AG04450 (cell line): ENCODE measurements around the gene ABCD1. TPM values are rescaled to one million over a fixed set of nuclear protein-coding genes. Genes with fewer than 3 reads are reported as not detected.

Experiments
- CTCF ChIA-PET: fragments of 300-600, 350-600 bp; formaldehyde crosslinking; extraction: SDS; loops from one replicate; lab custom pipeline; 2022; ENCODE audit warnings: antibody characterized with exemption, inconsistent platforms; lab: Charles Lee
- POLR2A ChIA-PET: fragments of 350-600 bp; formaldehyde crosslinking; extraction: SDS; loops from one replicate; lab custom pipeline; 2021; ENCODE audit warnings: antibody characterized with exemption, inconsistent platforms; lab: Yijun Ruan, JAX
- DNase-seq: peaks from one replicate; pipeline ENCODE4 v3.0.0-alpha.2; 2011; ENCODE audit warnings: low read depth, low spot score
- H3K27ac ChIP-seq: one replicate; pipeline ENCODE4 v1.5.1; 2012; ENCODE audit warnings: low read depth, low read length, control low read depth
- H3K27me3 ChIP-seq: one replicate; pipeline ENCODE4 v1.6.0; 2012; ENCODE audit warnings: low read length; ENCODE audit not compliant: control insufficient read depth, insufficient read depth
- H3K4me3 ChIP-seq: 2 replicates; pipeline ENCODE4 v1.5.1; 2011; ENCODE audit warnings: mild to moderate bottlenecking, low read depth, low read length, control low read depth
- H3K9me3 ChIP-seq: 2 replicates; pipeline ENCODE4 v1.5.1; 2012; ENCODE audit warnings: low read length; ENCODE audit not compliant: control insufficient read depth, insufficient read depth
- CTCF ChIP-seq: IDR thresholded peaks from 2 replicates; pipeline ENCODE4 v1.5.1; 2011; ENCODE audit warnings: low read depth, low read length, control low read depth, inconsistent platforms
- polyA plus RNA-seq: library from polyadenylated mRNA; depleted of rRNA; stranded (reverse); fragments of >200 nt; gene quantifications from 2 replicates; pipeline ENCODE4 v1.2.3, GENCODE V29; 2011

Gene ABCD1
- polyA plus RNA-seq, 1 experiment, result 4.2 TPM

GRCh38 chrX:153764786-153765137 is 40.1 kb downstream of the ABCD1 start:
- Histone ChIP-seq H3K27me3 (no peaks in the 10 kb centered on the region), H3K27ac (no peak overlapping the region), H3K4me3 (peak overlapping the region; percentile 59), H3K9me3 (no peaks in the 10 kb centered on the region)
- CTCF ChIA-PET, result interaction anchor here (0.6 to 2.5 kb wide), 5 partner anchors 9 to 186 kb away, joined by 3 to 33 read pairs (median 6); no protein-coding TSS in a partner anchor
- POLR2A ChIA-PET, result no interaction called here
- no peak for DNase-seq
- no peak for TF ChIP-seq CTCF

GRCh38 chrX:153765138-153766079 is 40.8 kb downstream of the ABCD1 start:
- peak overlapping the region; percentile 48 for H3K4me3 ChIP-seq
- TF ChIP-seq CTCF, result no peak
- no peaks in the 10 kb centered on the region for H3K27me3 ChIP-seq
- H3K27ac ChIP-seq, result peak overlapping the region; percentile 78
- H3K9me3 ChIP-seq, result no peaks in the 10 kb centered on the region
- DNase-seq, result no peak
- ChIA-PET CTCF (interaction anchor here (0.6 to 2.2 kb wide), 4 partner anchors 145 to 183 kb away, joined by 3 to 7 read pairs (median 4); no protein-coding TSS in a partner anchor), POLR2A (interaction anchor here (0.7 to 1.4 kb wide), 5 partner anchors 16 to 202 kb away, joined by 3 to 5 read pairs (median 4); partner anchors contain the start of genes IDH3G, SRPK3 and SSR4)

GRCh38 chrX:153766098-153766817 is 41.6 kb downstream of the ABCD1 start:
- peak; percentile 33 for DNase-seq
- ChIA-PET POLR2A (interaction anchor here (0.7 to 1.4 kb wide), 5 partner anchors 15 to 201 kb away, joined by 3 to 5 read pairs (median 4); partner anchors contain the start of genes IDH3G, SRPK3 and SSR4), CTCF (interaction anchor here (0.6 to 2.2 kb wide), 4 partner anchors 145 to 182 kb away, joined by 3 to 7 read pairs (median 4); no protein-coding TSS in a partner anchor)
- H3K27me3 ChIP-seq, result no peaks in the 10 kb centered on the region
- H3K4me3 ChIP-seq, result peak overlapping the region; percentile 48
- H3K9me3 ChIP-seq, result no peaks in the 10 kb centered on the region
- peak overlapping the region; percentile 78 for H3K27ac ChIP-seq
- TF ChIP-seq CTCF, result no peak

GRCh38 chrX:153766871-153767673 is 42.4 kb downstream of the ABCD1 start:
- TF ChIP-seq CTCF, result no peak
- Histone ChIP-seq H3K9me3 (no peaks in the 10 kb centered on the region), H3K27ac (no peak overlapping the region), H3K27me3 (no peaks in the 10 kb centered on the region), H3K4me3 (no peak overlapping the region)
- DNase-seq, result no peak
- CTCF ChIA-PET, result interaction anchor here (1.2 to 2.2 kb wide), 2 partner anchors 180 to 181 kb away, joined by 3 to 7 read pairs; no protein-coding TSS in a partner anchor
- POLR2A ChIA-PET, result interaction anchor here (1.2 to 1.4 kb wide), 2 partner anchors 15 to 27 kb away, joined by 4 to 5 read pairs; partner anchors contain the start of genes IDH3G and SSR4
